ENCODE measurements around the gene CUTA.

CUTA gene

GRCh38 chr6:33420491-33421343, 2.8 kb upstream of the CUTA start:
- no peak for DNase-seq

- peak; percentile 48 for DNase-seq
Measured at GRCh38 chr6:33419580-33420490, 1.9 kb upstream of the CUTA start, which contains the start of gene SYNGAP1. Gene SYNGAP1, plus strand, starts transcription at chr6:33420065. Its CDS starts 200 bp downstream, at chr6:33420265.

GRCh38 chr6:33418690-33419291, 884 bp upstream of the CUTA start:
- DNase-seq: peak; percentile 63

- peak; percentile 26 for DNase-seq
Measured at GRCh38 chr6:33417128-33417902, 592 bp downstream of the CUTA start.

GRCh38 chr6:33416386-33417127, 1.4 kb downstream of the CUTA start:
- peak; percentile 54 for DNase-seq

- no peak for DNase-seq
Measured at GRCh38 chr6:33415831-33416230, 2.1 kb downstream of the CUTA start.

GRCh38 chr6:33414592-33415271, 3.2 kb downstream of the CUTA start:
- DNase-seq: no peak

- DNase-seq: no peak
Measured at GRCh38 chr6:33413241-33414120, 4.4 kb downstream of the CUTA start.

- no peak for DNase-seq
Measured at GRCh38 chr6:33412140-33413009, 5.5 kb downstream of the CUTA start.

- DNase-seq: no peak
Measured at GRCh38 chr6:33411632-33412005, 6.3 kb downstream of the CUTA start.

GRCh38 chr6:33410711-33411631, 6.9 kb downstream of the CUTA start, which contains the start of gene PHF1:
Gene PHF1, plus strand, starts transcription at chr6:33411014. Its CDS starts 1,250 bp downstream, at chr6:33412264.
- no peak for DNase-seq

GRCh38 chr6:33410050-33410710, 7.7 kb downstream of the CUTA start:
- peak; percentile 96 for DNase-seq

- no peak for DNase-seq
Measured at GRCh38 chr6:33407132-33407718, 10.7 kb downstream of the CUTA start.

GRCh38 chr6:33406126-33406525, 11.8 kb downstream of the CUTA start:
- DNase-seq: no peak

- no peak for DNase-seq
Measured at GRCh38 chr6:33405386-33405940, 12.4 kb downstream of the CUTA start.

GRCh38 chr6:33404884-33405283, 13.0 kb downstream of the CUTA start:
- DNase-seq: no peak

All from stimulated activated CD4-positive, alpha-beta T cell treated with anti-CD3 and anti-CD28 coated beads, Interleukin-4, amount 100 ng/mL, for 24 hours (primary cell).